ENCODE measurements around the gene CDC5L.
A peak's percentile ranks its signal among the peaks of the same experiment; 100 is the strongest.

Gene CDC5L

GRCh38 chr6:44366781-44367180 lies 20.7 kb upstream of the CDC5L start:
- DNase-seq: no peak
- intact Hi-C loops (cut with DNase I): no loop called here

- intact Hi-C loops (cut with DNase I): no loop called here
- no peak for DNase-seq
These were observed 19.8 kb upstream of the CDC5L start for GRCh38 chr6:44367681-44368080.

- intact Hi-C loops (cut with DNase I): no loop called here
- no peak for DNase-seq
These were observed 14.5 kb upstream of the CDC5L start for GRCh38 chr6:44373051-44373450.

GRCh38 chr6:44373787-44374186 lies 13.7 kb upstream of the CDC5L start:
- DNase-seq: no peak
- intact Hi-C loops (cut with DNase I): no loop called here

GRCh38 chr6:44375071-44375470 lies 12.4 kb upstream of the CDC5L start:
- intact Hi-C loops (cut with DNase I): no loop called here
- DNase-seq: no peak

- intact Hi-C loops (cut with DNase I): no loop called here
- no peak for DNase-seq
These were observed 10.0 kb upstream of the CDC5L start for GRCh38 chr6:44377484-44377883.

GRCh38 chr6:44377971-44378370 lies 9.5 kb upstream of the CDC5L start:
- no peak for DNase-seq
- intact Hi-C loops (cut with DNase I): no loop called here

GRCh38 chr6:44381739-44382138 lies 5.8 kb upstream of the CDC5L start:
- DNase-seq: peak in 13 of 42 donors; percentile 6 to 47 (median 23)
- intact Hi-C loops (cut with DNase I): no loop called here

GRCh38 chr6:44386364-44386928 lies 1.1 kb upstream of the CDC5L start:
- intact Hi-C loops (cut with DNase I): no loop called here

GRCh38 chr6:44386929-44387345 lies 569 bp upstream of the CDC5L start:
- intact Hi-C loops (cut with DNase I): no loop called here
- DNase-seq: peak in 8 of 42 donors; percentile 5 to 44 (median 18)

More at GRCh38 chr6:44386364-44386928, 1.1 kb upstream of the CDC5L start:
- peak in 2 of 42 donors; percentile 11 to 16 for DNase-seq

GRCh38 chr6:44388135-44388487 lies 605 bp downstream of the CDC5L start:
- peak in 7 of 42 donors; percentile 6 to 49 (median 23) for DNase-seq
- intact Hi-C loops (cut with DNase I): no loop called here

- no peak for DNase-seq
- intact Hi-C loops (cut with DNase I): no loop called here
These were observed 1.4 kb downstream of the CDC5L start for GRCh38 chr6:44388887-44389286.

GRCh38 chr6:44390158-44390683 lies 2.7 kb downstream of the CDC5L start:
- intact Hi-C loops (cut with DNase I): no loop called here
- DNase-seq: no peak

GRCh38 chr6:44395501-44395900 lies 8.0 kb downstream of the CDC5L start:
- intact Hi-C loops (cut with DNase I): no loop called here
- peak in 30 of 42 donors; percentile 5 to 77 (median 38) for DNase-seq

- intact Hi-C loops (cut with DNase I): no loop called here
- peak in 2 of 42 donors; percentile 27 to 45 for DNase-seq
These were observed 9.5 kb downstream of the CDC5L start for GRCh38 chr6:44396968-44397367.

- DNase-seq: no peak
- intact Hi-C loops (cut with DNase I): no loop called here
These were observed 10.1 kb downstream of the CDC5L start for GRCh38 chr6:44397424-44398164.

GRCh38 chr6:44399991-44400390 lies 12.5 kb downstream of the CDC5L start:
- no peak for DNase-seq
- intact Hi-C loops (cut with DNase I): no loop called here

- DNase-seq: no peak
- intact Hi-C loops (cut with DNase I): no loop called here
These were observed 13.1 kb downstream of the CDC5L start for GRCh38 chr6:44400572-44400971.

- no peak for DNase-seq
- intact Hi-C loops (cut with DNase I): no loop called here
These were observed 13.6 kb downstream of the CDC5L start for GRCh38 chr6:44401138-44401537.

- intact Hi-C loops (cut with DNase I): no loop called here
- no peak for DNase-seq
These were observed 16.7 kb downstream of the CDC5L start for GRCh38 chr6:44404022-44404714.

Measured in head of caudate nucleus (tissue), 42 donors.